H9 (cell line): ENCODE measurements around the gene ABLIM1. TPM values are rescaled to one million over a fixed set of nuclear protein-coding genes. Genes with fewer than 3 reads are reported as not detected.

Source experiments
- DNase-seq: peaks from one replicate; pipeline ENCODE4 v3.0.0-alpha.2; 2017
- H2AFZ ChIP-seq: one replicate; pipeline ENCODE4 v1.6.1; 2013; ENCODE audit warnings: mild to moderate bottlenecking, low read length, control low read depth, moderate library complexity
- H2AK5ac ChIP-seq: 2 replicates; pipeline ENCODE4 v1.6.1; 2013; ENCODE audit warnings: low read length, control low read depth, mixed read lengths; ENCODE audit not compliant: insufficient read length
- H2BK120ac ChIP-seq: one replicate; pipeline ENCODE4 v1.6.1; 2013; ENCODE audit warnings: low read depth, mild to moderate bottlenecking, low read length, control low read depth, inconsistent platforms; ENCODE audit not compliant: poor library complexity, severe bottlenecking
- H2BK12ac ChIP-seq: 2 replicates; pipeline ENCODE4 v1.6.1; 2013; ENCODE audit warnings: low read length, control low read depth, mixed read lengths, low read depth; ENCODE audit not compliant: insufficient read length
- H2BK15ac ChIP-seq: 2 replicates; pipeline ENCODE4 v1.6.1; 2013; ENCODE audit warnings: low read depth, low read length, control low read depth
- H2BK20ac ChIP-seq: one replicate; pipeline ENCODE4 v1.6.1; 2013; ENCODE audit warnings: low read depth, mild to moderate bottlenecking, low read length, control low read depth, inconsistent platforms; ENCODE audit not compliant: poor library complexity, severe bottlenecking
- H2BK5ac ChIP-seq: 2 replicates; pipeline ENCODE4 v1.6.1; 2013; ENCODE audit warnings: low read length, control low read depth, mixed read lengths; ENCODE audit not compliant: insufficient read length
- H3K14ac ChIP-seq: 2 replicates; pipeline ENCODE4 v1.6.1; 2013; ENCODE audit warnings: low read length, control low read depth; ENCODE audit not compliant: insufficient read depth
- H3K18ac ChIP-seq: 2 replicates; pipeline ENCODE4 v1.6.1; 2013; ENCODE audit warnings: low read depth, mild to moderate bottlenecking, mixed read lengths, low read length, control low read depth; ENCODE audit not compliant: insufficient read length
- H3K23ac ChIP-seq: 2 replicates; pipeline ENCODE4 v1.6.1; 2013; ENCODE audit warnings: low read length, control low read depth, mixed read lengths, low read depth; ENCODE audit not compliant: insufficient read length
- H3K23me2 ChIP-seq: 2 replicates; pipeline ENCODE4 v1.6.1; 2013; ENCODE audit warnings: low read depth, mild to moderate bottlenecking, mixed read lengths, low read length, control low read depth; ENCODE audit not compliant: insufficient read length, poor library complexity, severe bottlenecking
- H3K27ac ChIP-seq: 2 replicates; pipeline ENCODE4 v1.5.1; 2013; ENCODE audit warnings: low read length, control low read depth, mixed read lengths, low read depth; ENCODE audit not compliant: insufficient read length
- H3K27me3 ChIP-seq: 2 replicates; pipeline ENCODE4 v1.6.1; 2013; ENCODE audit warnings: low read length, control low read depth, inconsistent platforms; ENCODE audit not compliant: insufficient read depth
- H3K4ac ChIP-seq: 2 replicates; pipeline ENCODE4 v1.6.1; 2013; ENCODE audit warnings: low read depth, mild to moderate bottlenecking, control low read depth, inconsistent platforms, low read length, moderate library complexity
- H3K4me1 ChIP-seq: 2 replicates; pipeline ENCODE4 v1.6.1; 2013; ENCODE audit warnings: low read length, control low read depth, inconsistent platforms; ENCODE audit not compliant: insufficient read depth
- H3K4me2 ChIP-seq: 2 replicates; pipeline ENCODE4 v1.6.1; 2013; ENCODE audit warnings: low read length, control low read depth, mixed read lengths; ENCODE audit not compliant: insufficient read length, insufficient read depth
- H3K56ac ChIP-seq: 2 replicates; pipeline ENCODE4 v1.6.1; 2013; ENCODE audit warnings: low read depth, mild to moderate bottlenecking, mixed read lengths, low read length, control low read depth; ENCODE audit not compliant: insufficient read length
- H3K79me1 ChIP-seq: 2 replicates; pipeline ENCODE4 v1.6.1; 2013; ENCODE audit warnings: low read depth, mild to moderate bottlenecking, moderate library complexity, low read length, control low read depth, inconsistent platforms; ENCODE audit not compliant: insufficient read depth, poor library complexity, severe bottlenecking
- H3K79me2 ChIP-seq: 2 replicates; pipeline ENCODE4 v1.6.1; 2013; ENCODE audit warnings: low read length, control low read depth, inconsistent platforms; ENCODE audit not compliant: insufficient read depth
- H3K9ac ChIP-seq: 2 replicates; pipeline ENCODE4 v1.6.1; 2013; ENCODE audit warnings: low read length, control low read depth, mixed read lengths; ENCODE audit not compliant: insufficient read length; ENCODE audit errors: extremely low read depth
- H3K9me3 ChIP-seq: one replicate; pipeline ENCODE4 v1.6.1; 2013; ENCODE audit warnings: low read depth, low read length, inconsistent platforms; ENCODE audit not compliant: control insufficient read depth
- H3T11ph ChIP-seq: one replicate; pipeline ENCODE4 v1.6.1; 2013; ENCODE audit warnings: mild to moderate bottlenecking, low read length, control low read depth, inconsistent platforms
- H4K20me1 ChIP-seq: one replicate; pipeline ENCODE4 v1.6.1; 2013; ENCODE audit not compliant: control insufficient read depth, insufficient read length, insufficient read depth
- H4K5ac ChIP-seq: 2 replicates; pipeline ENCODE4 v1.6.1; 2013; ENCODE audit warnings: low read depth, mild to moderate bottlenecking, mixed read lengths, low read length, control low read depth; ENCODE audit not compliant: insufficient read length
- H4K8ac ChIP-seq: replicated peaks from 2 replicates; pipeline ENCODE4 v1.6.1; 2013; ENCODE audit warnings: low read length, control low read depth, mixed read lengths, low read depth; ENCODE audit not compliant: insufficient read length
- H4K91ac ChIP-seq: 2 replicates; pipeline ENCODE4 v1.6.1; 2013; ENCODE audit warnings: low read depth, mild to moderate bottlenecking, moderate library complexity, mixed read lengths, low read length, control low read depth; ENCODE audit not compliant: insufficient read length
- H3K27ac Mint-ChIP-seq, 3 experiments: 2 replicates in 2 of 3; 3 replicates in 1 of 3; pipeline ENCODE4 v1.8.0; 2020 to 2021; ENCODE audit warnings: mixed read lengths in 3 of 3, mild to moderate bottlenecking in 1 of 3, moderate library complexity in 1 of 3
- H3K27me3 Mint-ChIP-seq: 2 replicates; pipeline ENCODE4 v1.8.0; 2021; ENCODE audit warnings: low read depth, mild to moderate bottlenecking, moderate library complexity, mixed read lengths
- H3K36me3 Mint-ChIP-seq, 3 experiments: 2 replicates in 2 of 3; 3 replicates in 1 of 3; pipeline ENCODE4 v1.8.0; 2020 to 2021; ENCODE audit warnings: low read depth in 3 of 3, mixed read lengths in 3 of 3; ENCODE audit not compliant: insufficient read depth in 1 of 3
- H3K4me1 Mint-ChIP-seq, 2 experiments: 2 replicates each; pipeline ENCODE4 v1.8.0; 2020; ENCODE audit warnings: mixed read lengths in 2 of 2
- H3K4me3 Mint-ChIP-seq, 2 experiments: 2 replicates in 1 of 2; 3 replicates in 1 of 2; pipeline ENCODE4 v1.8.0; 2020 to 2021; ENCODE audit warnings: mild to moderate bottlenecking in 2 of 2, mixed read lengths in 2 of 2, moderate library complexity in 1 of 2
- H3K9me3 Mint-ChIP-seq, 2 experiments: 2 replicates in 1 of 2; 3 replicates in 1 of 2; pipeline ENCODE4 v1.8.0; 2020; ENCODE audit warnings: mild to moderate bottlenecking in 2 of 2, mixed read lengths in 2 of 2, moderate library complexity in 1 of 2
- CTCF ChIP-seq: fragments of 200-600 bp; sonication (generic); conservative IDR thresholded peaks from 3 replicates; pipeline ENCODE4 v1.8.0; 2021; ENCODE audit warnings: antibody characterized with exemption, mild to moderate bottlenecking
- WGBS: extraction: QIAGEN DNeasy Blood & Tissue Kit; methylation state at CpG from one replicate; pipeline ENCODE4 v1.1.7; 2013; ENCODE audit warnings: missing lambda C conversion rate, low lambda C conversion rate, mixed read lengths; ENCODE audit not compliant: insufficient read length; ENCODE audit errors: extremely low coverage; 5-methylcytosine and 5-hydroxymethylcytosine counted together
- total RNA-seq: library from RNA; stranded (reverse); gene quantifications from 2 replicates; pipeline ENCODE4 v1.2.1, GENCODE V29; 2021

Gene ABLIM1
- total RNA-seq, 1 experiment from 2014 or later, result 32.1 TPM

GRCh38 chr10:114401195-114401791 is 256.8 kb downstream of the ABLIM1 start:
- H3K9me3 ChIP-seq, result no peaks in the 10 kb centered on the region
- H3K18ac ChIP-seq, result no peak overlapping the region
- no peak overlapping the region for H3K27ac Mint-ChIP-seq
- H3K23me2 ChIP-seq, result peaks cover 24% of the 10 kb centered on the region
- H2BK15ac ChIP-seq, result no peak overlapping the region
- H4K91ac ChIP-seq, result no peak overlapping the region
- no peak overlapping the region for H3K9ac ChIP-seq
- peaks cover under 1 to 2% of the 10 kb centered on the region in 2 experiments; a peak in 2 of 5 replicates for H3K9me3 Mint-ChIP-seq
- H3K56ac ChIP-seq, result no peak overlapping the region
- no peak overlapping the region for H3T11ph ChIP-seq
- no peak for TF ChIP-seq CTCF
- no peak overlapping the region for H3K27ac ChIP-seq
- H2BK12ac ChIP-seq, result no peak overlapping the region
- no peak overlapping the region for H3K4me3 Mint-ChIP-seq
- H3K4me1 ChIP-seq, result no peaks in the 10 kb centered on the region
- no peaks in the 10 kb centered on the region; the same call in 1 of the 2 replicates for H3K27me3 ChIP-seq
- peaks cover 12 to 18% of the 10 kb centered on the region in 2 experiments for H3K4me1 Mint-ChIP-seq
- H2AK5ac ChIP-seq, result no peak overlapping the region
- H2BK20ac ChIP-seq, result no peak overlapping the region
- no peaks in the 10 kb centered on the region for H3K79me2 ChIP-seq
- no peak for DNase-seq
- H4K8ac ChIP-seq, result no peak overlapping the region
- no peak overlapping the region for H4K5ac ChIP-seq
- H4K20me1 ChIP-seq, result no peaks in the 10 kb centered on the region
- no CpG with 5 or more reads among the region's 7 CpGs for WGBS
- no peak overlapping the region for H2BK5ac ChIP-seq
- H3K23ac ChIP-seq, result no peak overlapping the region
- H3K4me2 ChIP-seq, result no peak overlapping the region
- peaks cover 93% of the 10 kb centered on the region for H3K27me3 Mint-ChIP-seq
- no peak overlapping the region for H3K4ac ChIP-seq
- H2BK120ac ChIP-seq, result no peak overlapping the region
- no peak overlapping the region for H3K14ac ChIP-seq
- no peaks in the 10 kb centered on the region for H3K36me3 Mint-ChIP-seq
- H3K79me1 ChIP-seq, result no peaks in the 10 kb centered on the region
- H2AFZ ChIP-seq, result no peak overlapping the region
